IMR-90 (cell line): ENCODE data around the gene MRPS7. TPM values are rescaled to one million over a fixed set of nuclear protein-coding genes. Genes with fewer than 3 reads are reported as not detected.

ENCODE experiments used
- ATAC-seq: fragments of 200-7000 bp; cut with Tn5 transposase; 2 replicates; pipeline ENCODE4 v1.9.1; 2020; ENCODE audit warnings: low read depth, mild to moderate bottlenecking, moderate library complexity
- BruUV-seq: library from RNA; stranded (reverse); fragments of 400-500 nt; replicated peaks from 2 replicates; lab custom pipeline; 2021; lab: Mats Ljungman, UMichigan
- CTCF ChIA-PET: fragments of 300-600 bp; formaldehyde crosslinking; extraction: SDS; loops from one replicate; lab custom pipeline; 2021; ENCODE audit warnings: antibody characterized with exemption; lab: Yijun Ruan, JAX
- POLR2A ChIA-PET: fragments of 300-600 bp; sonication (Branson Sonifier 250); formaldehyde crosslinking; loops from one replicate; lab custom pipeline; 2022; ENCODE audit warnings: antibody characterized with exemption; ENCODE audit not compliant: unreplicated experiment; lab: Charles Lee
- DNase-seq: peaks from one replicate; pipeline ENCODE4 v3.0.0; 2013
- H2AFZ ChIP-seq: replicated peaks from 2 replicates; pipeline ENCODE3; 2013; ENCODE audit warnings: low read length, mild to moderate bottlenecking; ENCODE audit not compliant: poor library complexity
- H2AK5ac ChIP-seq: 2 replicates; pipeline ENCODE4 v1.6.1; 2013; ENCODE audit warnings: low read depth, low read length, inconsistent platforms
- H2AK9ac ChIP-seq: replicated peaks from 2 replicates; pipeline ENCODE3; 2013; ENCODE audit warnings: mild to moderate bottlenecking, low read depth, low read length, moderate library complexity; ENCODE audit not compliant: poor library complexity
- H2BK120ac ChIP-seq: 2 replicates; pipeline ENCODE4 v1.6.1; 2013; ENCODE audit warnings: low read depth, low read length, inconsistent platforms
- H2BK15ac ChIP-seq: 3 replicates; pipeline ENCODE4 v1.6.1; 2013; ENCODE audit warnings: low read depth, low read length, inconsistent platforms
- H2BK20ac ChIP-seq: 2 replicates; pipeline ENCODE4 v1.6.1; 2013; ENCODE audit warnings: low read depth, mild to moderate bottlenecking, inconsistent platforms, low read length, moderate library complexity
- H2BK5ac ChIP-seq: 2 replicates; pipeline ENCODE4 v1.6.1; 2013; ENCODE audit warnings: mild to moderate bottlenecking, low read depth, low read length, inconsistent platforms; ENCODE audit not compliant: poor library complexity, severe bottlenecking
- H3K14ac ChIP-seq: replicated peaks from 2 replicates; pipeline ENCODE4 v1.6.1; 2013; ENCODE audit warnings: low read depth, low read length, inconsistent platforms
- H3K18ac ChIP-seq: 2 replicates; pipeline ENCODE4 v1.6.1; 2013; ENCODE audit warnings: low read depth, low read length, control low read depth
- H3K23ac ChIP-seq: 2 replicates; pipeline ENCODE4 v1.6.1; 2013; ENCODE audit warnings: low read depth, low read length, inconsistent platforms
- H3K27ac ChIP-seq: 2 replicates; pipeline ENCODE4 v1.5.1; 2013; ENCODE audit warnings: mild to moderate bottlenecking, control low read depth, low read length; ENCODE audit not compliant: insufficient read depth
- H3K27me3 ChIP-seq: 2 replicates; pipeline ENCODE4 v1.6.1; 2013; ENCODE audit warnings: low read length; ENCODE audit not compliant: control insufficient read depth, insufficient read depth
- H3K36me3 ChIP-seq: 2 replicates; pipeline ENCODE4 v1.6.1; 2013; ENCODE audit warnings: low read length, mixed read lengths; ENCODE audit not compliant: control insufficient read depth, insufficient read depth
- H3K4ac ChIP-seq: 2 replicates; pipeline ENCODE4 v1.6.1; 2013; ENCODE audit warnings: low read depth, low read length, inconsistent platforms
- H3K4me1 ChIP-seq: 2 replicates; pipeline ENCODE4 v1.6.1; 2013; ENCODE audit warnings: low read length, mixed read lengths; ENCODE audit not compliant: control insufficient read depth, insufficient read depth
- H3K4me2 ChIP-seq: 2 replicates; pipeline ENCODE4 v1.6.1; 2013; ENCODE audit warnings: low read depth, mild to moderate bottlenecking, control low read depth, low read length, moderate library complexity
- H3K4me3 ChIP-seq: 2 replicates; pipeline ENCODE4 v1.5.1; 2013; ENCODE audit warnings: low read depth, mild to moderate bottlenecking, control low read depth, low read length, moderate library complexity; ENCODE audit not compliant: insufficient read depth
- H3K56ac ChIP-seq: 2 replicates; pipeline ENCODE4 v1.6.1; 2013; ENCODE audit warnings: low read length, inconsistent platforms; ENCODE audit not compliant: insufficient read depth; ENCODE audit errors: extremely low read depth
- H3K79me1 ChIP-seq, 2 experiments: 2 replicates each; pipeline ENCODE4 v1.6.1; 2013; ENCODE audit warnings: low read length in 2 of 2, inconsistent platforms in 1 of 2, low read depth in 1 of 2
- H3K9ac ChIP-seq: 2 replicates; pipeline ENCODE4 v1.6.1; 2013; ENCODE audit warnings: low read depth, low read length, control low read depth
- H3K9me1 ChIP-seq: 2 replicates; pipeline ENCODE4 v1.6.1; 2013; ENCODE audit warnings: low read length, inconsistent platforms; ENCODE audit not compliant: insufficient read depth
- H3K9me3 ChIP-seq: 2 replicates; pipeline ENCODE4 v1.6.1; 2013; ENCODE audit warnings: low read length; ENCODE audit not compliant: control insufficient read depth, insufficient read depth
- H4K20me1 ChIP-seq: 2 replicates; pipeline ENCODE4 v1.6.1; 2013; ENCODE audit warnings: low read length, inconsistent platforms; ENCODE audit not compliant: insufficient read depth
- H4K5ac ChIP-seq: 2 replicates; pipeline ENCODE4 v1.6.1; 2013; ENCODE audit warnings: mild to moderate bottlenecking, low read depth, low read length, control low read depth
- H4K8ac ChIP-seq, 2 experiments: 2 replicates each; pipeline ENCODE4 v1.6.1; 2013; ENCODE audit warnings: low read depth in 2 of 2, low read length in 2 of 2, control low read depth in 1 of 2, inconsistent platforms in 1 of 2
- H4K91ac ChIP-seq: 2 replicates; pipeline ENCODE4 v1.6.1; 2013; ENCODE audit warnings: low read depth, low read length, inconsistent platforms; ENCODE audit not compliant: insufficient read depth
- BHLHE40 ChIP-seq: fragments of 150-350 bp; IDR thresholded peaks from 2 replicates; pipeline ENCODE4 v1.6.1; 2016; ENCODE audit warnings: mild to moderate bottlenecking, low read depth, low read length
- CEBPB ChIP-seq: IDR thresholded peaks from 2 replicates; pipeline ENCODE4 v1.6.1; 2012; ENCODE audit warnings: low read depth, low read length, improper control_type of control experiment
- CHD1 ChIP-seq: IDR thresholded peaks from 2 replicates; pipeline ENCODE4 v1.6.1; 2012; ENCODE audit warnings: low read depth, low read length, improper control_type of control experiment
- ELK1 ChIP-seq: fragments of 150-350 bp; IDR thresholded peaks from 2 replicates; pipeline ENCODE4 v1.6.1; 2016; ENCODE audit warnings: low read depth, mild to moderate bottlenecking, low read length, moderate library complexity, borderline replicate concordance
- FOS ChIP-seq: fragments of 150-350 bp; IDR thresholded peaks from 2 replicates; pipeline ENCODE4 v1.6.1; 2016; ENCODE audit warnings: low read depth, low read length
- MAFK ChIP-seq: IDR thresholded peaks from 2 replicates; pipeline ENCODE4 v1.6.1; 2012; ENCODE audit warnings: low read depth, low read length, improper control_type of control experiment
- MAZ ChIP-seq: IDR thresholded peaks from 2 replicates; pipeline ENCODE4 v1.6.1; 2012; ENCODE audit warnings: low read depth, mild to moderate bottlenecking, low read length, improper control_type of control experiment, moderate library complexity, borderline replicate concordance
- MXI1 ChIP-seq: IDR thresholded peaks from 2 replicates; pipeline ENCODE4 v1.6.1; 2012; ENCODE audit warnings: low read depth, mild to moderate bottlenecking, low read length, moderate library complexity, borderline replicate concordance
- POLR2A ChIP-seq: IDR thresholded peaks from 2 replicates; pipeline ENCODE4 v1.6.1; 2012; ENCODE audit warnings: mild to moderate bottlenecking, low read depth, low read length
- RAD21 ChIP-seq: IDR thresholded peaks from 2 replicates; pipeline ENCODE4 v1.6.1; 2012; ENCODE audit warnings: low read length, improper control_type of control experiment
- RCOR1 ChIP-seq: IDR thresholded peaks from 2 replicates; pipeline ENCODE4 v1.6.1; 2012; ENCODE audit warnings: mild to moderate bottlenecking, low read length, improper control_type of control experiment; ENCODE audit not compliant: insufficient replicate concordance
- WGBS, 2 experiments: methylation state at CpG; one replicate each; pipeline versions ENCODE4 v1.1.5 to v1.1.7; 2013; ENCODE audit warnings: missing lambda C conversion rate in 2 of 2; ENCODE audit not compliant: insufficient read length in 1 of 2; ENCODE audit errors: extremely low coverage in 2 of 2; 5-methylcytosine and 5-hydroxymethylcytosine counted together
- dilution Hi-C: fragments of 300-500 bp; cut with HindIII; formaldehyde crosslinking; loops from one replicate; pipeline ENCODE4 v1.14.3; 2018; ENCODE audit warnings: low sequenced_read_pairs; ENCODE audit not compliant: unreplicated experiment
- in situ Hi-C: fragments of 300-500 bp; cut with MboI; formaldehyde crosslinking; loops from 3 replicates; pipeline ENCODE4 v1.14.3; 2019; ENCODE audit warnings: low sequenced_read_pairs, inconsistent platforms, mixed read lengths
- intact Hi-C: fragments of 100-400 bp; cut with micrococcal nuclease; formaldehyde crosslinking; loops from 2 replicates; pipeline ENCODE4 v1.10.0; 2022
- polyA plus RNA-seq, 3 experiments: library from polyadenylated mRNA; depleted of rRNA; stranded (reverse); fragments of >200 nt; gene quantifications; 2 replicates each; pipeline ENCODE4 v1.2.3, GENCODE V29; 2012; ENCODE audit warnings: low replicate concordance in 1 of 3
- total RNA-seq: library from RNA; depleted of rRNA; stranded (reverse); fragments of >200 nt; gene quantifications from 2 replicates; pipeline ENCODE4 v1.2.3, GENCODE V29; 2012
- TF ChIP-seq, protein P1 (sequence below): fragments of 150-350 bp; IDR thresholded peaks from 2 replicates; pipeline ENCODE4 v1.6.1; 2017; ENCODE audit warnings: mild to moderate bottlenecking, antibody characterized with exemption, low read length, low read depth

MRPS7 gene
- total and polyA plus RNA-seq, 2 of the 4 experiments (the other 2 are of a cell fraction), result 55.9 to 60.5 TPM

- 80% methylated on average over 1 of the region's 9 CpGs; no CpG with 5 or more reads in 1 of the 2 experiments for WGBS, 2 experiments
- no TSS peak for BruUV-seq
- ChIA-PET CTCF (interaction anchor here (1.2 kb wide), 1 partner anchor 9 kb away, joined by 5 read pairs; no protein-coding TSS in a partner anchor), POLR2A (no interaction called here)
- H2AFZ ChIP-seq, result no peak overlapping the region
- peaks cover 17% of the 10 kb centered on the region for H4K20me1 ChIP-seq
- no peak overlapping the region for H2AK5ac ChIP-seq
- H3K9ac ChIP-seq, result no peak overlapping the region
- no peak overlapping the region for H2BK20ac ChIP-seq
- dilution Hi-C loops (no loop called here), in situ Hi-C loops (no loop called here), intact Hi-C loops (no loop called here)
- H2BK5ac ChIP-seq, result no peak overlapping the region
- no peak overlapping the region for H3K14ac ChIP-seq
- no peak overlapping the region for H3K4me3 ChIP-seq
- H2AK9ac ChIP-seq, result no peak overlapping the region
- TF ChIP-seq CHD1 (no peak), ELK1 (no peak), BHLHE40 (no peak), CEBPB (no peak), MAFK (no peak), MAZ (no peak), MXI1 (no peak), POLR2A (no peak), RAD21 (no peak), FOS (no peak), RCOR1 (no peak)
- TF ChIP-seq, protein P1, sequence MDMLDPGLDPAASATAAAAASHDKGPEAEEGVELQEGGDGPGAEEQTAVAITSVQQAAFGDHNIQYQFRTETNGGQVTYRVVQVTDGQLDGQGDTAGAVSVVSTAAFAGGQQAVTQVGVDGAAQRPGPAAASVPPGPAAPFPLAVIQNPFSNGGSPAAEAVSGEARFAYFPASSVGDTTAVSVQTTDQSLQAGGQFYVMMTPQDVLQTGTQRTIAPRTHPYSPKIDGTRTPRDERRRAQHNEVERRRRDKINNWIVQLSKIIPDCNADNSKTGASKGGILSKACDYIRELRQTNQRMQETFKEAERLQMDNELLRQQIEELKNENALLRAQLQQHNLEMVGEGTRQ, result no peak
- H3K36me3 ChIP-seq, result peaks cover 94% of the 10 kb centered on the region
- no peaks in the 10 kb centered on the region for H3K4me1 ChIP-seq
- no peak overlapping the region for H3K56ac ChIP-seq
- no peak overlapping the region for H3K18ac ChIP-seq
- no peak overlapping the region for H3K23ac ChIP-seq
- H3K27ac ChIP-seq, result no peak overlapping the region
- no peak overlapping the region for H3K4me2 ChIP-seq
- no peak overlapping the region for H4K91ac ChIP-seq
- H3K79me1 ChIP-seq, result peaks cover 0 to 9% of the 10 kb centered on the region in 2 experiments; a peak in 1 of 4 replicates
- no peak for ATAC-seq
- H4K8ac ChIP-seq, result no peak overlapping the region
- no peak overlapping the region for H2BK15ac ChIP-seq
- no peak for DNase-seq
- no peak overlapping the region for H3K4ac ChIP-seq
- no peaks in the 10 kb centered on the region for H3K9me1 ChIP-seq
- no peak overlapping the region for H2BK120ac ChIP-seq
- H3K27me3 ChIP-seq, result no peaks in the 10 kb centered on the region
- H3K9me3 ChIP-seq, result no peaks in the 10 kb centered on the region
- H4K5ac ChIP-seq, result no peak overlapping the region
Observed at GRCh38 chr17:75241502-75241901, 20.2 kb upstream of the MRPS7 start.
